Transverse colon (tissue), 4 donors: Measurements from ENCODE around the gene N4BP2L2. TPM values are rescaled to one million over a fixed set of nuclear protein-coding genes. Genes with fewer than 3 reads are reported as not detected.

Experiments used
- DNase-seq: peaks from one replicate; pipeline ENCODE4 v3.0.0-alpha.2; 2019
- H3K27ac ChIP-seq, 4 donors: fragments of 200-600 bp; sonication (generic); 2 replicates each; pipeline ENCODE4 v1.5.1; 2016 to 2018; ENCODE audit warnings: inconsistent platforms in 4 of 4
- H3K27me3 ChIP-seq: fragments of 200-600 bp; sonication (generic); 2 replicates; pipeline ENCODE4 v1.5.1; 2017; ENCODE audit warnings: inconsistent platforms
- H3K36me3 ChIP-seq, 4 donors: fragments of 200-600 bp; sonication (generic); 2 replicates each; pipeline ENCODE4 v1.5.1; 2017 to 2019; ENCODE audit warnings: inconsistent platforms in 4 of 4
- H3K4me1 ChIP-seq, 4 donors: fragments of 200-600 bp; sonication (generic); 2 replicates each; pipeline ENCODE4 v1.5.1; 2017 to 2020; ENCODE audit warnings: inconsistent platforms in 4 of 4
- H3K4me3 ChIP-seq, 4 donors: fragments of 200-600 bp; sonication (generic); 1 replicate in 1 of 4; 2 replicates in 3 of 4; pipeline versions ENCODE4 v1.5.1 to v1.6.1; 2017 to 2019; ENCODE audit warnings: inconsistent platforms in 4 of 4
- H3K9me3 ChIP-seq, 2 donors: fragments of 200-600 bp; sonication (generic); 2 replicates each; pipeline ENCODE4 v1.5.1; 2017 to 2019; ENCODE audit warnings: inconsistent platforms in 2 of 2
- EP300 ChIP-seq: sonication (generic); formaldehyde crosslinking; IDR thresholded peaks from one replicate; pipeline ENCODE4 v1.6.1; 2017; ENCODE audit warnings: antibody characterized with exemption, low read depth
- POLR2A ChIP-seq: fragments of 450-650 bp; IDR thresholded peaks from one replicate; pipeline ENCODE4 v1.6.1; 2016; ENCODE audit warnings: antibody characterized with exemption, mild to moderate bottlenecking, moderate library complexity
- POLR2AphosphoS5 ChIP-seq, 3 donors: sonication (generic); formaldehyde crosslinking; IDR thresholded peaks; one replicate each; pipeline ENCODE4 v1.6.1; 2016; ENCODE audit warnings: antibody characterized with exemption in 3 of 3
- WGBS, 2 donors: methylation state at CpG; one replicate each; pipeline ENCODE4 v1.1.5; 2018; ENCODE audit warnings: low coverage in 1 of 2; 5-methylcytosine and 5-hydroxymethylcytosine counted together
- in situ Hi-C, 4 donors: fragments of 200-750 bp; cut with MboI; loops; one replicate each; pipeline versions ENCODE4 v1.15.0 to v1.15.1; 2017; ENCODE audit warnings: low sequenced_read_pairs in 3 of 4, low pct_ligation_motif_present in 1 of 4, low pct_unique_long_range_greater_than_20kb in 1 of 4
- intact Hi-C: fragments of 100-400 bp; cut with DNase I; formaldehyde crosslinking; loops from one replicate; pipeline ENCODE4 v1.15.1; 2023; ENCODE audit warnings: low total_unique reads
- total RNA-seq, 4 donors: library from RNA; depleted of rRNA; stranded (reverse); fragments of >200 nt; gene quantifications; one replicate each; pipeline ENCODE4 v1.1.0, GENCODE V29; 2016
- TF ChIP-seq, protein P1 (sequence below), 5 experiments: fragments of 200-600 bp in 3 of 5; fragments of 450-650 bp in 2 of 5; sonication (generic) in 3 of 5; IDR thresholded peaks; 1 replicate in 2 of 5; 2 replicates in 3 of 5; pipeline ENCODE4 v1.5.1; 2016 to 2017; ENCODE audit warnings: antibody characterized with exemption in 5 of 5, inconsistent platforms in 3 of 5, mild to moderate bottlenecking in 2 of 5, moderate library complexity in 1 of 5

N4BP2L2 gene
- total RNA-seq, 4 donors from 2014 or later, result 64.0 to 231 (median 123) TPM

DNA sequence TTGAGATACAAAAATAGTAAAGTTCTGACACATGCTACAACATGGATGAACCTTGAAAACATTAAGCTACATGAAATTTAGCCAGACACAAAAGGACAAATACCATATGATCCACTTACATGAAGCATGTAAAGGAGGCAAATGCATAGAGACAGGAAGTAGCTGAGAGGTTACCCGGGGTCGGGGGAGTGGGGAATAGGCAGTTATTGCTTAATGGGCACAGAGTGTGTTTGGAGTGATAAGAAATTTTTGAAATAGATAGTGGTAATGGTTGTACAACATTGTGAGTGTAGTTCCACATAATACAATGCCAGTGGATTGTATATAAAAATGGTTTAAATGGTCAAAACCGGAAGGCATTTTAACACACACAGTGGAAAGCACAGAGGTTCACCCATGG lies 115.0 kb downstream of the N4BP2L2 start:
- H3K9me3 ChIP-seq, result no peaks in the 10 kb centered on the region
- H3K4me1 ChIP-seq, result peaks cover 5 to 22% (median 14%) of the 10 kb centered on the region in 4 donors
- no peak for DNase-seq
- H3K36me3 ChIP-seq, result peaks cover 0 to 3% (median 0%) of the 10 kb centered on the region in 4 donors
- in situ Hi-C loops (no loop called here), intact Hi-C loops (no loop called here)
- TF ChIP-seq EP300 (no peak), POLR2AphosphoS5 (IDR thresholded peaks at IDR 0.05) (no peak)
- TF ChIP-seq, protein P1, sequence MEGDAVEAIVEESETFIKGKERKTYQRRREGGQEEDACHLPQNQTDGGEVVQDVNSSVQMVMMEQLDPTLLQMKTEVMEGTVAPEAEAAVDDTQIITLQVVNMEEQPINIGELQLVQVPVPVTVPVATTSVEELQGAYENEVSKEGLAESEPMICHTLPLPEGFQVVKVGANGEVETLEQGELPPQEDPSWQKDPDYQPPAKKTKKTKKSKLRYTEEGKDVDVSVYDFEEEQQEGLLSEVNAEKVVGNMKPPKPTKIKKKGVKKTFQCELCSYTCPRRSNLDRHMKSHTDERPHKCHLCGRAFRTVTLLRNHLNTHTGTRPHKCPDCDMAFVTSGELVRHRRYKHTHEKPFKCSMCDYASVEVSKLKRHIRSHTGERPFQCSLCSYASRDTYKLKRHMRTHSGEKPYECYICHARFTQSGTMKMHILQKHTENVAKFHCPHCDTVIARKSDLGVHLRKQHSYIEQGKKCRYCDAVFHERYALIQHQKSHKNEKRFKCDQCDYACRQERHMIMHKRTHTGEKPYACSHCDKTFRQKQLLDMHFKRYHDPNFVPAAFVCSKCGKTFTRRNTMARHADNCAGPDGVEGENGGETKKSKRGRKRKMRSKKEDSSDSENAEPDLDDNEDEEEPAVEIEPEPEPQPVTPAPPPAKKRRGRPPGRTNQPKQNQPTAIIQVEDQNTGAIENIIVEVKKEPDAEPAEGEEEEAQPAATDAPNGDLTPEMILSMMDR (IDR thresholded peaks at IDR 0.05), result no peak
- H3K27ac ChIP-seq, result no peak overlapping the region
- H3K27me3 ChIP-seq, result no peaks in the 10 kb centered on the region
- no peak overlapping the region for H3K4me3 ChIP-seq
- WGBS, 2 donors, result 93% methylated on average over 2 to 3 of the region's 3 CpGs

DNA sequence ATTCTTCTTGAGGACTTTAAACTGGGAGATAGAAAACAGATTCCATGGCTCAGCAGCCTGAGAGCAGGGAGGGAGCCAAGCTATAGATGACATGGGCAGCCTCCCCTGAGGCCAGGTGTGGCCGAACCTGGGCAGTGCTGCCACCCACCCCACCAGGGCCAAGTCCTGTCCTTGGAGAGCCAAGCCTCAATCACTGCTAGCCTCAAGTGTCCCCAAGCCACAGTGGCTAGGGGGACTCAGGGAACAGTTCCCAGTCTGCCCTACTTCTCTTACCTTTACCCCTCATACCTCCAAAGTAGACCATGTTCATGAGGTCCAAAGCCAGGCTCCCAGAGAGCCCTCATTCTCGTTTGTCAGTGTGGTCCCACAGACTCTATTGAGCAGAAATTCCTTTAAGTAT lies 118.7 kb downstream of the N4BP2L2 start:
- in situ Hi-C loops (no loop called here), intact Hi-C loops (no loop called here)
- TF ChIP-seq POLR2AphosphoS5 (IDR thresholded peaks at IDR 0.05), result no peak
- TF ChIP-seq POLR2A, result no peak
- TF ChIP-seq, protein P1 (IDR thresholded peaks at IDR 0.05), result no peak
- TF ChIP-seq EP300, result no peak

DNA sequence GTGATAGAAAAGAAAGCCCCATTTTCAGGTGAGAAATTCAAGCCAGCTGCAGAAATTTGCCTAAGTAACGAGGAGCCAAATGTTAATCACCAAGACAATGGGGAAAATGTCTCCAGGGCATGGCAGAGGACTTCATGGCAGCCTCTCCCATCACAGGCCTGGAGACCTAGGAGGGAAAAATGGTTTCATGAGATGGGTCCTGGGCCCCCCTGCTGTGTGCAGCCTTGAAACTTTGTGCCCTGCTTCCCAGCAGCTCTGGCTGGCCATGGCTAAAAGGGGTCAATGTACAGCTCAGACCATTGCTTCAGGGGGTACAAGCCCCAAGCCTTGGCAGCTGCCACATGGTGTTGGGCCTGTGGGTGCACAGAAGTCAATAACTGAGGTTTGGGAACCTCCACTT lies 120.6 kb downstream of the N4BP2L2 start:
- Histone ChIP-seq H3K9me3 (no peaks in the 10 kb centered on the region), H3K27me3 (no peaks in the 10 kb centered on the region), H3K27ac (no peak overlapping the region), H3K4me3 (no peak overlapping the region), H3K4me1 (peaks cover 0 to 16% (median 6%) of the 10 kb centered on the region in 4 donors), H3K36me3 (peaks cover 0 to 3% (median 0%) of the 10 kb centered on the region in 4 donors)
- intact Hi-C loops, result loop anchor here (2.0 kb wide), 1 partner anchor 29 kb away; no protein-coding TSS in a partner anchor
- no peak for TF ChIP-seq POLR2AphosphoS5 (IDR thresholded peaks at IDR 0.05)
- TF ChIP-seq, protein P1 (IDR thresholded peaks at IDR 0.05), result no peak
- TF ChIP-seq POLR2A, result no peak
- no peak for TF ChIP-seq EP300
- DNase-seq, result no peak
- in situ Hi-C loops, result no loop called here
- 89 to 96% methylated on average over 1 of the region's 1 CpG for WGBS, 2 donors

More for the DNA sequence above, 118.7 kb downstream of the N4BP2L2 start:
- DNase-seq, result no peak
- H3K27me3 ChIP-seq, result no peaks in the 10 kb centered on the region
- peaks cover 0 to 3% (median 0%) of the 10 kb centered on the region in 4 donors for H3K36me3 ChIP-seq
- WGBS, 2 donors, result 71 to 88% methylated on average over 1 to 2 of the region's 2 CpGs
- H3K9me3 ChIP-seq, result no peaks in the 10 kb centered on the region
- no peak overlapping the region for H3K4me3 ChIP-seq
- peaks cover 0 to 10% (median 3%) of the 10 kb centered on the region in 4 donors for H3K4me1 ChIP-seq
- no peak overlapping the region for H3K27ac ChIP-seq

DNA sequence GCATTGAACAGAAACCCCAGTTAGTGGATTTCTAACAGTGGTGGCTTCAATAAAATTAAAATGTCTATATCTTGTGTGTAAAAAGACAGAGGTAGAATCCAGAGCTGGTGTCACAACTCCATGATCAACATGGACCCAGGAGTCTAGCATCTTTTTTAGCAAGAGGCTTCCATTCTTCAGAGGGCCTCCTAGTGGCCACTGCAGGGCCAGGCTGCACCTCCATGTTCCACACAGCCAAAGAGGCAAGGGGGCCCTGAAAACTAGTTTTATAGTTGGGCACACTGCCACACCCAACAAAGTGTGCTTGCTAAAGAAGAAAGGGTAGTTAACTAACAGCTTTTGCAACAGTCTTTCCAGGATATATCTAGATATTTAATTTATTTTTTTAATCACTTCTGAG lies 123.6 kb downstream of the N4BP2L2 start:
- no peak for TF ChIP-seq POLR2A
- TF ChIP-seq, protein P1 (IDR thresholded peaks at IDR 0.05), result peak in 4 of 5 experiments; percentile 25 to 31 (median 27)
- no peak for TF ChIP-seq POLR2AphosphoS5 (IDR thresholded peaks at IDR 0.05)
- no peak for TF ChIP-seq EP300
- no peaks in the 10 kb centered on the region for H3K27me3 ChIP-seq
- peaks cover 0 to 3% (median 0%) of the 10 kb centered on the region in 4 donors for H3K36me3 ChIP-seq
- intact Hi-C loops (no loop called here), in situ Hi-C loops (no loop called here)
- DNase-seq, result peak; percentile 25
- H3K4me1 ChIP-seq, result peaks cover 0 to 16% (median 6%) of the 10 kb centered on the region in 4 donors
- H3K27ac ChIP-seq, result no peak overlapping the region
- H3K4me3 ChIP-seq, result no peak overlapping the region
- H3K9me3 ChIP-seq, result no peaks in the 10 kb centered on the region
